ENCODE measurements around the gene ZNF608.

The ZNF608 gene

GRCh38 chr5:124745928-124746915 lies at the start of gene ZNF608:
TSS of gene ZNF608 (minus strand) at chr5:124746639. CDS start at chr5:124744989, 1,650 bp downstream.
- DNase-seq = no peak

- no peak for DNase-seq
Observed at GRCh38 chr5:124795829-124796228, 49.4 kb upstream of the ZNF608 start.

GRCh38 chr5:124790895-124791732 lies 44.7 kb upstream of the ZNF608 start:
- DNase-seq = no peak

- DNase-seq = no peak
Observed at GRCh38 chr5:124790301-124790894, 44.0 kb upstream of the ZNF608 start.

- DNase-seq = no peak
Observed at GRCh38 chr5:124789104-124789605, 42.7 kb upstream of the ZNF608 start.

GRCh38 chr5:124783794-124784193 lies 37.4 kb upstream of the ZNF608 start:
- no peak for DNase-seq

- no peak for DNase-seq
Observed at GRCh38 chr5:124783285-124783684, 36.8 kb upstream of the ZNF608 start.

- DNase-seq = no peak
Observed at GRCh38 chr5:124782262-124782661, 35.8 kb upstream of the ZNF608 start.

GRCh38 chr5:124780011-124780410 lies 33.6 kb upstream of the ZNF608 start:
- DNase-seq = no peak

GRCh38 chr5:124773315-124774311 lies 27.2 kb upstream of the ZNF608 start:
- DNase-seq = no peak

- DNase-seq = no peak
Observed at GRCh38 chr5:124772457-124773200, 26.2 kb upstream of the ZNF608 start.

GRCh38 chr5:124771761-124772160 lies 25.3 kb upstream of the ZNF608 start:
- DNase-seq = no peak

GRCh38 chr5:124764992-124765611 lies 18.7 kb upstream of the ZNF608 start:
- DNase-seq = no peak

- no peak for DNase-seq
Observed at GRCh38 chr5:124764585-124764984, 18.1 kb upstream of the ZNF608 start.

- DNase-seq = no peak
Observed at GRCh38 chr5:124761010-124761409, 14.6 kb upstream of the ZNF608 start.

- DNase-seq = no peak
Observed at GRCh38 chr5:124760608-124761007, 14.2 kb upstream of the ZNF608 start.

GRCh38 chr5:124755565-124755964 lies 9.1 kb upstream of the ZNF608 start:
- no peak for DNase-seq

GRCh38 chr5:124755041-124755440 lies 8.6 kb upstream of the ZNF608 start:
- no peak for DNase-seq

- no peak for DNase-seq
Observed at GRCh38 chr5:124754206-124754927, 7.9 kb upstream of the ZNF608 start.
